IMR-90 (cell line): ENCODE measurements around the gene ARTN. TPM values are rescaled to one million over a fixed set of nuclear protein-coding genes. Genes with fewer than 3 reads are reported as not detected.

ENCODE experiments used
- ATAC-seq: fragments of 200-7000 bp; cut with Tn5 transposase; 2 replicates; pipeline ENCODE4 v1.9.1; 2020; ENCODE audit warnings: low read depth, mild to moderate bottlenecking, moderate library complexity
- BruUV-seq: library from RNA; stranded (reverse); fragments of 400-500 nt; replicated peaks from 2 replicates; lab custom pipeline; 2021; lab: Mats Ljungman, UMichigan
- CTCF ChIA-PET: fragments of 300-600 bp; formaldehyde crosslinking; extraction: SDS; loops from one replicate; lab custom pipeline; 2021; ENCODE audit warnings: antibody characterized with exemption; lab: Yijun Ruan, JAX
- POLR2A ChIA-PET: fragments of 300-600 bp; sonication (Branson Sonifier 250); formaldehyde crosslinking; loops from one replicate; lab custom pipeline; 2022; ENCODE audit warnings: antibody characterized with exemption; ENCODE audit not compliant: unreplicated experiment; lab: Charles Lee
- DNase-seq: peaks from one replicate; pipeline ENCODE4 v3.0.0; 2013
- H2AFZ ChIP-seq: replicated peaks from 2 replicates; pipeline ENCODE3; 2013; ENCODE audit warnings: low read length, mild to moderate bottlenecking; ENCODE audit not compliant: poor library complexity
- H2AK5ac ChIP-seq: 2 replicates; pipeline ENCODE4 v1.6.1; 2013; ENCODE audit warnings: low read depth, low read length, inconsistent platforms
- H2AK9ac ChIP-seq: replicated peaks from 2 replicates; pipeline ENCODE3; 2013; ENCODE audit warnings: mild to moderate bottlenecking, low read depth, low read length, moderate library complexity; ENCODE audit not compliant: poor library complexity
- H2BK120ac ChIP-seq: 2 replicates; pipeline ENCODE4 v1.6.1; 2013; ENCODE audit warnings: low read depth, low read length, inconsistent platforms
- H2BK15ac ChIP-seq: 3 replicates; pipeline ENCODE4 v1.6.1; 2013; ENCODE audit warnings: low read depth, low read length, inconsistent platforms
- H2BK20ac ChIP-seq: 2 replicates; pipeline ENCODE4 v1.6.1; 2013; ENCODE audit warnings: low read depth, mild to moderate bottlenecking, inconsistent platforms, low read length, moderate library complexity
- H2BK5ac ChIP-seq: 2 replicates; pipeline ENCODE4 v1.6.1; 2013; ENCODE audit warnings: mild to moderate bottlenecking, low read depth, low read length, inconsistent platforms; ENCODE audit not compliant: poor library complexity, severe bottlenecking
- H3K14ac ChIP-seq: replicated peaks from 2 replicates; pipeline ENCODE4 v1.6.1; 2013; ENCODE audit warnings: low read depth, low read length, inconsistent platforms
- H3K18ac ChIP-seq: 2 replicates; pipeline ENCODE4 v1.6.1; 2013; ENCODE audit warnings: low read depth, low read length, control low read depth
- H3K23ac ChIP-seq: 2 replicates; pipeline ENCODE4 v1.6.1; 2013; ENCODE audit warnings: low read depth, low read length, inconsistent platforms
- H3K27ac ChIP-seq: 2 replicates; pipeline ENCODE4 v1.5.1; 2013; ENCODE audit warnings: mild to moderate bottlenecking, control low read depth, low read length; ENCODE audit not compliant: insufficient read depth
- H3K27me3 ChIP-seq: 2 replicates; pipeline ENCODE4 v1.6.1; 2013; ENCODE audit warnings: low read length; ENCODE audit not compliant: control insufficient read depth, insufficient read depth
- H3K36me3 ChIP-seq: 2 replicates; pipeline ENCODE4 v1.6.1; 2013; ENCODE audit warnings: low read length, mixed read lengths; ENCODE audit not compliant: control insufficient read depth, insufficient read depth
- H3K4ac ChIP-seq: 2 replicates; pipeline ENCODE4 v1.6.1; 2013; ENCODE audit warnings: low read depth, low read length, inconsistent platforms
- H3K4me1 ChIP-seq: 2 replicates; pipeline ENCODE4 v1.6.1; 2013; ENCODE audit warnings: low read length, mixed read lengths; ENCODE audit not compliant: control insufficient read depth, insufficient read depth
- H3K4me2 ChIP-seq: 2 replicates; pipeline ENCODE4 v1.6.1; 2013; ENCODE audit warnings: low read depth, mild to moderate bottlenecking, control low read depth, low read length, moderate library complexity
- H3K4me3 ChIP-seq: 2 replicates; pipeline ENCODE4 v1.5.1; 2013; ENCODE audit warnings: low read depth, mild to moderate bottlenecking, control low read depth, low read length, moderate library complexity; ENCODE audit not compliant: insufficient read depth
- H3K56ac ChIP-seq: 2 replicates; pipeline ENCODE4 v1.6.1; 2013; ENCODE audit warnings: low read length, inconsistent platforms; ENCODE audit not compliant: insufficient read depth; ENCODE audit errors: extremely low read depth
- H3K79me1 ChIP-seq, 2 experiments: 2 replicates each; pipeline ENCODE4 v1.6.1; 2013; ENCODE audit warnings: low read length in 2 of 2, inconsistent platforms in 1 of 2, low read depth in 1 of 2
- H3K9ac ChIP-seq: 2 replicates; pipeline ENCODE4 v1.6.1; 2013; ENCODE audit warnings: low read depth, low read length, control low read depth
- H3K9me1 ChIP-seq: 2 replicates; pipeline ENCODE4 v1.6.1; 2013; ENCODE audit warnings: low read length, inconsistent platforms; ENCODE audit not compliant: insufficient read depth
- H3K9me3 ChIP-seq: 2 replicates; pipeline ENCODE4 v1.6.1; 2013; ENCODE audit warnings: low read length; ENCODE audit not compliant: control insufficient read depth, insufficient read depth
- H4K20me1 ChIP-seq: 2 replicates; pipeline ENCODE4 v1.6.1; 2013; ENCODE audit warnings: low read length, inconsistent platforms; ENCODE audit not compliant: insufficient read depth
- H4K5ac ChIP-seq: 2 replicates; pipeline ENCODE4 v1.6.1; 2013; ENCODE audit warnings: mild to moderate bottlenecking, low read depth, low read length, control low read depth
- H4K8ac ChIP-seq, 2 experiments: 2 replicates each; pipeline ENCODE4 v1.6.1; 2013; ENCODE audit warnings: low read depth in 2 of 2, low read length in 2 of 2, control low read depth in 1 of 2, inconsistent platforms in 1 of 2
- H4K91ac ChIP-seq: 2 replicates; pipeline ENCODE4 v1.6.1; 2013; ENCODE audit warnings: low read depth, low read length, inconsistent platforms; ENCODE audit not compliant: insufficient read depth
- BHLHE40 ChIP-seq: fragments of 150-350 bp; IDR thresholded peaks from 2 replicates; pipeline ENCODE4 v1.6.1; 2016; ENCODE audit warnings: mild to moderate bottlenecking, low read depth, low read length
- CHD1 ChIP-seq: IDR thresholded peaks from 2 replicates; pipeline ENCODE4 v1.6.1; 2012; ENCODE audit warnings: low read depth, low read length, improper control_type of control experiment
- CTCF ChIP-seq: conservative IDR thresholded peaks from 2 replicates; pipeline ENCODE4 v1.5.1; 2012; ENCODE audit warnings: mild to moderate bottlenecking, low read depth, low read length, improper control_type of control experiment
- ELK1 ChIP-seq: fragments of 150-350 bp; IDR thresholded peaks from 2 replicates; pipeline ENCODE4 v1.6.1; 2016; ENCODE audit warnings: low read depth, mild to moderate bottlenecking, low read length, moderate library complexity, borderline replicate concordance
- FOS ChIP-seq: fragments of 150-350 bp; IDR thresholded peaks from 2 replicates; pipeline ENCODE4 v1.6.1; 2016; ENCODE audit warnings: low read depth, low read length
- MAFK ChIP-seq: IDR thresholded peaks from 2 replicates; pipeline ENCODE4 v1.6.1; 2012; ENCODE audit warnings: low read depth, low read length, improper control_type of control experiment
- MAZ ChIP-seq: IDR thresholded peaks from 2 replicates; pipeline ENCODE4 v1.6.1; 2012; ENCODE audit warnings: low read depth, mild to moderate bottlenecking, low read length, improper control_type of control experiment, moderate library complexity, borderline replicate concordance
- MXI1 ChIP-seq: IDR thresholded peaks from 2 replicates; pipeline ENCODE4 v1.6.1; 2012; ENCODE audit warnings: low read depth, mild to moderate bottlenecking, low read length, moderate library complexity, borderline replicate concordance
- NFE2L2 ChIP-seq: fragments of 150-350 bp; IDR thresholded peaks from 2 replicates; pipeline ENCODE4 v1.6.1; 2016; ENCODE audit warnings: low read depth, mild to moderate bottlenecking, low read length
- POLR2A ChIP-seq: IDR thresholded peaks from 2 replicates; pipeline ENCODE4 v1.6.1; 2012; ENCODE audit warnings: mild to moderate bottlenecking, low read depth, low read length
- RAD21 ChIP-seq: IDR thresholded peaks from 2 replicates; pipeline ENCODE4 v1.6.1; 2012; ENCODE audit warnings: low read length, improper control_type of control experiment
- RCOR1 ChIP-seq: IDR thresholded peaks from 2 replicates; pipeline ENCODE4 v1.6.1; 2012; ENCODE audit warnings: mild to moderate bottlenecking, low read length, improper control_type of control experiment; ENCODE audit not compliant: insufficient replicate concordance
- RFX5 ChIP-seq: IDR thresholded peaks from 2 replicates; pipeline ENCODE4 v1.8.0; 2012; ENCODE audit warnings: low read depth, mild to moderate bottlenecking, low read length, moderate library complexity
- SMC3 ChIP-seq: fragments of 150-350 bp; IDR thresholded peaks from 2 replicates; pipeline ENCODE4 v1.6.1; 2016; ENCODE audit warnings: low read depth, mild to moderate bottlenecking, antibody characterized with exemption, low read length, moderate library complexity
- USF2 ChIP-seq: fragments of 150-350 bp; IDR thresholded peaks from 2 replicates; pipeline ENCODE4 v1.6.1; 2017; ENCODE audit warnings: mild to moderate bottlenecking, antibody characterized with exemption, low read length, low read depth
- WGBS, 2 experiments: methylation state at CpG; one replicate each; pipeline versions ENCODE4 v1.1.5 to v1.1.7; 2013; ENCODE audit warnings: missing lambda C conversion rate in 2 of 2; ENCODE audit not compliant: insufficient read length in 1 of 2; ENCODE audit errors: extremely low coverage in 2 of 2; 5-methylcytosine and 5-hydroxymethylcytosine counted together
- dilution Hi-C: fragments of 300-500 bp; cut with HindIII; formaldehyde crosslinking; loops from one replicate; pipeline ENCODE4 v1.14.3; 2018; ENCODE audit warnings: low sequenced_read_pairs; ENCODE audit not compliant: unreplicated experiment
- in situ Hi-C: fragments of 300-500 bp; cut with MboI; formaldehyde crosslinking; loops from 3 replicates; pipeline ENCODE4 v1.14.3; 2019; ENCODE audit warnings: low sequenced_read_pairs, inconsistent platforms, mixed read lengths
- intact Hi-C: fragments of 100-400 bp; cut with micrococcal nuclease; formaldehyde crosslinking; loops from 2 replicates; pipeline ENCODE4 v1.10.0; 2022
- polyA plus RNA-seq, 3 experiments: library from polyadenylated mRNA; depleted of rRNA; stranded (reverse); fragments of >200 nt; gene quantifications; 2 replicates each; pipeline ENCODE4 v1.2.3, GENCODE V29; 2012; ENCODE audit warnings: low replicate concordance in 1 of 3
- total RNA-seq: library from RNA; depleted of rRNA; stranded (reverse); fragments of >200 nt; gene quantifications from 2 replicates; pipeline ENCODE4 v1.2.3, GENCODE V29; 2012

The ARTN gene
- total and polyA plus RNA-seq, 2 of the 4 experiments (the other 2 are of a cell fraction): 0.29 TPM; not detected in 1

GRCh38 chr1:43981636-43982035, 48.0 kb downstream of the ARTN start:
- H4K8ac ChIP-seq: no peak overlapping the region
- H4K5ac ChIP-seq: no peak overlapping the region
- no peak overlapping the region for H3K4ac ChIP-seq
- H3K9me1 ChIP-seq: peaks cover 42% of the 10 kb centered on the region
- H3K36me3 ChIP-seq: peaks cover 50% of the 10 kb centered on the region
- no peaks in the 10 kb centered on the region for H3K27me3 ChIP-seq
- H2AFZ ChIP-seq: peak overlapping the region; percentile 17
- no peak overlapping the region for H2AK5ac ChIP-seq
- no peak overlapping the region for H2BK5ac ChIP-seq
- in situ Hi-C loops: no loop called here
- CTCF ChIA-PET: no interaction called here
- no peak overlapping the region for H4K91ac ChIP-seq
- no peak overlapping the region for H3K18ac ChIP-seq
- H4K20me1 ChIP-seq: peaks cover 47% of the 10 kb centered on the region
- intact Hi-C loops: no loop called here
- no peaks in the 10 kb centered on the region for H3K9me3 ChIP-seq
- H2BK20ac ChIP-seq: no peak overlapping the region
- H3K14ac ChIP-seq: no peak overlapping the region
- H2BK120ac ChIP-seq: no peak overlapping the region
- POLR2A ChIA-PET: no interaction called here
- H3K27ac ChIP-seq: no peak overlapping the region
- dilution Hi-C loops: no loop called here
- H2BK15ac ChIP-seq: no peak overlapping the region
- no peak overlapping the region for H3K4me2 ChIP-seq
- WGBS, 2 experiments: 97% methylated on average over 7 of the region's 20 CpGs; no CpG with 5 or more reads in 1 of the 2 experiments
- TF ChIP-seq RCOR1: no peak
- TF ChIP-seq FOS: no peak
- no peak for TF ChIP-seq CTCF
- no peak for TF ChIP-seq SMC3
- TF ChIP-seq MAZ: no peak
- no peak for TF ChIP-seq USF2
- no peak for TF ChIP-seq RFX5
- no peak for TF ChIP-seq RAD21
- no peak for TF ChIP-seq CHD1
- no peak for TF ChIP-seq POLR2A
- TF ChIP-seq NFE2L2: no peak
- TF ChIP-seq MXI1: no peak
- TF ChIP-seq MAFK: no peak
- TF ChIP-seq BHLHE40: no peak
- no peak for TF ChIP-seq ELK1
- H3K23ac ChIP-seq: no peak overlapping the region
- peaks cover 42 to 78% of the 10 kb centered on the region in 2 experiments for H3K79me1 ChIP-seq
- ATAC-seq (no peak), DNase-seq (no peak)
- H3K9ac ChIP-seq: no peak overlapping the region
- H3K56ac ChIP-seq: no peak overlapping the region
- H3K4me3 ChIP-seq: no peak overlapping the region
- no TSS peak for BruUV-seq
- H2AK9ac ChIP-seq: peak overlapping the region; percentile 38
- H3K4me1 ChIP-seq: peaks cover 24% of the 10 kb centered on the region
